SK-N-SH (cell line): ENCODE results near the gene CDKAL1. TPM values are rescaled to one million over a fixed set of nuclear protein-coding genes. Genes with fewer than 3 reads are reported as not detected.

Source experiments
- CTCF ChIA-PET: fragments of 300-600, 350-600 bp; formaldehyde crosslinking; extraction: SDS; loops from one replicate; lab custom pipeline; 2021; lab: Yijun Ruan, JAX
- POLR2A ChIA-PET: fragments of 350-600 bp; sonication (Branson Sonifier 250); formaldehyde crosslinking; extraction: SDS; loops from one replicate; lab custom pipeline; 2020; ENCODE audit warnings: antibody characterized with exemption, inconsistent platforms; lab: Yijun Ruan, JAX
- DNase-seq: peaks from one replicate; pipeline ENCODE4 v3.0.0; 2012
- H2AFZ ChIP-seq: fragments of 200-600 bp; sonication (generic); 2 replicates; pipeline ENCODE4 v1.8.1; 2016; ENCODE audit warnings: antibody characterized with exemption, mild to moderate bottlenecking, low read depth
- H3F3A ChIP-seq: fragments of 200-600 bp; sonication (generic); replicated peaks from 2 replicates; pipeline ENCODE3; 2016; ENCODE audit warnings: antibody characterized with exemption, mild to moderate bottlenecking; ENCODE audit not compliant: insufficient read depth
- H3K27ac ChIP-seq, 2 experiments: fragments of 200-500 bp in 1 of 2; fragments of 200-600 bp in 1 of 2; sonication (Bioruptor generic) in 1 of 2; sonication (generic), shearing (Covaris generic) in 1 of 2; 2 replicates each; pipeline versions ENCODE4 v1.5.1 to v1.6.1; 2014 to 2016; ENCODE audit warnings: low read depth in 2 of 2, inconsistent platforms in 1 of 2, low read length in 1 of 2, mild to moderate bottlenecking in 1 of 2, mixed read lengths in 1 of 2
- H3K27me3 ChIP-seq: fragments of 200-600 bp; sonication (generic), shearing (Covaris generic); 2 replicates; pipeline ENCODE4 v1.6.1; 2016; ENCODE audit warnings: mixed run types; ENCODE audit not compliant: insufficient read depth
- H3K36me3 ChIP-seq, 2 experiments: fragments of 200-500 bp in 1 of 2; fragments of 200-600 bp in 1 of 2; sonication (Bioruptor generic) in 1 of 2; sonication (generic) in 1 of 2; replicated peaks in 1 of 2; 2 replicates each; pipeline versions ENCODE3 to v1.5.1; 2014 to 2016; ENCODE audit warnings: low read length in 1 of 2, mild to moderate bottlenecking in 1 of 2; ENCODE audit not compliant: insufficient read depth in 2 of 2, control insufficient read depth in 1 of 2
- H3K4me1 ChIP-seq, 2 experiments: fragments of 200-500 bp in 1 of 2; fragments of 200-600 bp in 1 of 2; sonication (Bioruptor generic) in 1 of 2; sonication (generic), shearing (Covaris generic) in 1 of 2; 2 replicates each; pipeline versions ENCODE4 v1.5.1 to v1.6.1; 2014 to 2016; ENCODE audit warnings: low read depth in 1 of 2, low read length in 1 of 2, mixed run types in 1 of 2; ENCODE audit not compliant: insufficient read depth in 2 of 2, control insufficient read depth in 1 of 2
- H3K4me2 ChIP-seq: fragments of 200-600 bp; sonication (generic), shearing (Covaris generic); 2 replicates; pipeline ENCODE4 v1.6.1; 2017; ENCODE audit warnings: mixed run types
- H3K4me3 ChIP-seq, 2 experiments: fragments of 200-500 bp in 1 of 2; fragments of 200-600 bp in 1 of 2; sonication (Bioruptor generic) in 1 of 2; sonication (generic), shearing (Covaris generic) in 1 of 2; 2 replicates each; pipeline versions ENCODE4 v1.5.1 to v1.8.1; 2014 to 2016; ENCODE audit warnings: low read depth in 2 of 2, inconsistent platforms in 1 of 2, low read length in 1 of 2, mild to moderate bottlenecking in 1 of 2, mixed read lengths in 1 of 2, moderate library complexity in 1 of 2
- H3K79me2 ChIP-seq: fragments of 200-600 bp; sonication (generic); 2 replicates; pipeline ENCODE4 v1.8.1; 2017; ENCODE audit warnings: mild to moderate bottlenecking; ENCODE audit not compliant: insufficient read depth
- H3K9ac ChIP-seq: fragments of 200-600 bp; sonication (generic); 2 replicates; pipeline ENCODE4 v1.6.1; 2017; ENCODE audit warnings: mixed run types
- H3K9me2 ChIP-seq: fragments of 200-600 bp; sonication (generic); 2 replicates; pipeline ENCODE4 v1.6.1; 2017; ENCODE audit warnings: mixed run types
- H3K9me3 ChIP-seq: fragments of 200-600 bp; sonication (generic); 2 replicates; pipeline ENCODE4 v1.6.1; 2017; ENCODE audit warnings: mixed run types, mild to moderate bottlenecking, moderate library complexity
- H4K20me1 ChIP-seq: fragments of 200-600 bp; sonication (generic); 2 replicates; pipeline ENCODE4 v1.6.1; 2017; ENCODE audit warnings: mild to moderate bottlenecking, mixed run types; ENCODE audit not compliant: insufficient read depth
- GABPA ChIP-seq: IDR thresholded peaks from 2 replicates; pipeline ENCODE4 v1.4.0; 2012; ENCODE audit warnings: low read depth, mild to moderate bottlenecking
- GATA2 ChIP-seq: sonication (generic); formaldehyde crosslinking; IDR thresholded peaks from 2 replicates; pipeline ENCODE4 v1.5.0; 2020; ENCODE audit warnings: mild to moderate bottlenecking, missing genetic modification reagents
- IRF3 ChIP-seq: fragments of 150-350 bp; IDR thresholded peaks from 2 replicates; pipeline ENCODE4 v1.6.1; 2016; ENCODE audit warnings: mild to moderate bottlenecking, low read depth, low read length
- JUND ChIP-seq: IDR thresholded peaks from 2 replicates; pipeline ENCODE4 v1.4.0; 2012
- MEF2A ChIP-seq: IDR thresholded peaks from 2 replicates; pipeline ENCODE4 v1.4.0; 2012; ENCODE audit warnings: low read depth, borderline replicate concordance
- MXI1 ChIP-seq: IDR thresholded peaks from 2 replicates; pipeline ENCODE4 v1.6.1; 2012; ENCODE audit warnings: mild to moderate bottlenecking, low read depth, low read length, improper control_type of control experiment
- NRF1 ChIP-seq: IDR thresholded peaks from 2 replicates; pipeline ENCODE4 v1.6.1; 2012; ENCODE audit warnings: low read depth, mild to moderate bottlenecking, low read length
- POLR2AphosphoS5 ChIP-seq: IDR thresholded peaks from 2 replicates; pipeline ENCODE4 v1.6.1; 2012; ENCODE audit warnings: low read depth, low read length
- RCOR1 ChIP-seq: fragments of 150-350 bp; IDR thresholded peaks from 2 replicates; pipeline ENCODE4 v1.6.1; 2017; ENCODE audit warnings: antibody characterized with exemption, low read length
- RFX5 ChIP-seq: IDR thresholded peaks from 2 replicates; pipeline ENCODE4 v1.6.1; 2012; ENCODE audit warnings: mild to moderate bottlenecking, improper control_type of control experiment, low read length
- RXRA ChIP-seq: IDR thresholded peaks from 2 replicates; pipeline ENCODE4 v1.4.0; 2012; ENCODE audit warnings: low read depth, mild to moderate bottlenecking, borderline replicate concordance
- TEAD4 ChIP-seq: IDR thresholded peaks from 2 replicates; pipeline ENCODE4 v1.4.0; 2012; ENCODE audit warnings: mild to moderate bottlenecking, borderline replicate concordance; ENCODE audit not compliant: insufficient read depth
- USF1 ChIP-seq: IDR thresholded peaks from 2 replicates; pipeline ENCODE4 v1.4.0; 2012; ENCODE audit warnings: low read depth, borderline replicate concordance
- USF2 ChIP-seq: fragments of 150-350 bp; IDR thresholded peaks from 2 replicates; pipeline ENCODE4 v1.6.1; 2017; ENCODE audit warnings: antibody characterized with exemption, low read length, low read depth, borderline replicate concordance
- YY1 ChIP-seq: IDR thresholded peaks from 2 replicates; pipeline ENCODE4 v1.4.0; 2012; ENCODE audit warnings: low read depth, mild to moderate bottlenecking
- WGBS: methylation state at CpG from one replicate; pipeline ENCODE4 v1.1.6; 2017; ENCODE audit warnings: low lambda C conversion rate; 5-methylcytosine and 5-hydroxymethylcytosine counted together
- polyA plus RNA-seq, 3 experiments: library from polyadenylated mRNA; depleted of rRNA; stranded (reverse); fragments of >200 nt; gene quantifications; 2 replicates each; pipeline ENCODE4 v1.2.3, GENCODE V29; 2012

Gene CDKAL1
- polyA plus RNA-seq, 1 of the 3 experiments (the other 2 are of a cell fraction), result 2.6 TPM

- Histone ChIP-seq H3K36me3 (no peaks in the 10 kb centered on the region), H3K4me3 (no peak overlapping the region), H3K4me2 (no peak overlapping the region), H3F3A (no peaks in the 10 kb centered on the region), H3K4me1 (no peaks in the 10 kb centered on the region), H3K27ac (no peak overlapping the region), H3K79me2 (no peaks in the 10 kb centered on the region), H3K9ac (no peak overlapping the region), H3K9me2 (no peaks in the 10 kb centered on the region), H4K20me1 (no peaks in the 10 kb centered on the region), H3K27me3 (no peaks in the 10 kb centered on the region), H3K9me3 (no peaks in the 10 kb centered on the region), H2AFZ (no peak overlapping the region)
- no peak for TF ChIP-seq NRF1
- no peak for TF ChIP-seq RCOR1
- CTCF ChIA-PET, result no interaction called here
- POLR2A ChIA-PET, result no interaction called here
- WGBS, result 99% methylated on average over 3 of the region's 3 CpGs
- DNase-seq, result no peak
Observed at GRCh38 chr6:20769631-20770030, 235.4 kb downstream of the CDKAL1 start.

GRCh38 chr6:20770773-20771172, 236.5 kb downstream of the CDKAL1 start:
- POLR2A ChIA-PET, result no interaction called here
- WGBS, result 41% methylated on average over 1 of the region's 1 CpG
- no peaks in the 10 kb centered on the region for H3K9me2 ChIP-seq

More at GRCh38 chr6:20770773-20771172, 236.5 kb downstream of the CDKAL1 start:
- no peak overlapping the region for H3K4me3 ChIP-seq
- H3K4me2 ChIP-seq, result no peak overlapping the region
- H3K9me3 ChIP-seq, result no peaks in the 10 kb centered on the region
- CTCF ChIA-PET, result no interaction called here
- H3K4me1 ChIP-seq, result no peaks in the 10 kb centered on the region
- H3K27me3 ChIP-seq, result no peaks in the 10 kb centered on the region
- DNase-seq, result no peak
- H2AFZ ChIP-seq, result no peak overlapping the region
- H3F3A ChIP-seq, result no peaks in the 10 kb centered on the region
- H4K20me1 ChIP-seq, result no peaks in the 10 kb centered on the region
- no peaks in the 10 kb centered on the region for H3K79me2 ChIP-seq
- no peak overlapping the region for H3K27ac ChIP-seq
- TF ChIP-seq RFX5 (no peak), USF1 (no peak), POLR2AphosphoS5 (no peak), MEF2A (no peak), JUND (no peak), MXI1 (no peak), TEAD4 (no peak), IRF3 (no peak), RXRA (no peak), YY1 (no peak), GATA2 (CRISPR knock-in tag) (no peak), NRF1 (no peak), USF2 (no peak), GABPA (no peak)
- H3K36me3 ChIP-seq, result no peaks in the 10 kb centered on the region
- no peak overlapping the region for H3K9ac ChIP-seq
